ENCODE results near the gene CZIB. TPM values are rescaled to one million over a fixed set of nuclear protein-coding genes. Genes with fewer than 3 reads are reported as not detected.
"Not testable (repeated sequence)": the region's sequence is repeated elsewhere in the genome, so short reads cannot be mapped to it uniquely, and the experiment has no call there.

Gene CZIB
- total and polyA plus RNA-seq, 2 of the 4 experiments (the other 2 are of a cell fraction), result 41.0 to 58.9 TPM

DNA sequence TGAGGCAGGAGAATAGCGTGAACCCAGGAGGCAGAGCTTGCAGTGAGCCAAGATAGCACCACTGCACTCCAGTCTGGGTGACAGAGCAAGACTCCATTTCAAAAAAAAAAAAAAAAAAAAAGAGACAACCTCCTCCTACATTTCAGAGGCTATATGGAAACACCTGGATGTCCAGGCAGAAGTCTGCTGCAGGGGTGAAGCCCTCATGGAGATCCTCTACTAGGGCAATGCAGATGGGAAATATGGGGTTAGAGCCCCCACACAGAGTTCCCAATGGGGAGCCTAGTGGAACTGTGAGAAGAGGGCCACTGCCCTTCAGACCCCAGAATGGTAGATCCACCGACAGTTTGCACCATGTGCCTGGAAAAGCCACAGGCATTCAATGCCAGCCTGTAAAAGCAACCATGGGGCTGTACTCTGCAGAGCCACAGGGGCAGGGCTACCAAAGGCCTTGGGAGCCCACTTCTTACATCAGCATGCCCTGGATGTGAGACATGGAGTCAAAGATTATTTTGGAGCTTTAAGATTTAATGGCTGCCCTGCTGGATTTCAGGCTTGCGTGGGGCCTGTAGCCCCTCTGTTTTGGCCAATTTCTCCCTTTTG lies 14.2 kb downstream of the CZIB start:
- H4K5ac ChIP-seq (ENCODE audit: low read depth, low read length); H2BK5ac ChIP-seq (ENCODE audit: low read depth, low read length, poor library complexity, severe bottlenecking); H2AK9ac ChIP-seq (replicated peaks; ENCODE audit: low read depth, low read length, poor library complexity); H3K27ac ChIP-seq (ENCODE audit: insufficient read depth, low read length); H4K8ac ChIP-seq (ENCODE audit: low read depth in 2 of 2, low read length in 2 of 2); in situ Hi-C loops (cut with MboI; ENCODE audit: low sequenced_read_pairs); H4K20me1 ChIP-seq (ENCODE audit: insufficient read depth, low read length); H3K14ac ChIP-seq (replicated peaks; ENCODE audit: low read depth, low read length); H3K23ac ChIP-seq (ENCODE audit: low read depth, low read length); H4K91ac ChIP-seq (ENCODE audit: insufficient read depth, low read depth, low read length); DNase-seq; ATAC-seq (ENCODE audit: low read depth); intact Hi-C loops (cut with micrococcal nuclease); POLR2A ChIA-PET (ENCODE audit: unreplicated experiment); H3K9me3 ChIP-seq (ENCODE audit: control insufficient read depth, insufficient read depth, low read length); H2BK120ac ChIP-seq (ENCODE audit: low read depth, low read length); H2BK20ac ChIP-seq (ENCODE audit: low read depth, low read length); H2AFZ ChIP-seq (replicated peaks; ENCODE audit: low read length, poor library complexity); dilution Hi-C loops (cut with HindIII; ENCODE audit: low sequenced_read_pairs, unreplicated experiment); H3K4me3 ChIP-seq (ENCODE audit: insufficient read depth, low read depth, low read length); H3K4ac ChIP-seq (ENCODE audit: low read depth, low read length); H3K56ac ChIP-seq (ENCODE audit: extremely low read depth, insufficient read depth, low read length); BruUV-seq (replicated peaks); H3K27me3 ChIP-seq (ENCODE audit: control insufficient read depth, insufficient read depth, low read length); CTCF ChIA-PET; H3K9ac ChIP-seq (ENCODE audit: low read depth, low read length); H2BK15ac ChIP-seq (ENCODE audit: low read depth, low read length); H3K79me1 ChIP-seq (ENCODE audit: low read depth in 1 of 2, low read length in 2 of 2); H2AK5ac ChIP-seq (ENCODE audit: low read depth, low read length); H3K9me1 ChIP-seq (ENCODE audit: insufficient read depth, low read length); H3K18ac ChIP-seq (ENCODE audit: low read depth, low read length); H3K4me1 ChIP-seq (ENCODE audit: control insufficient read depth, insufficient read depth, low read length); H3K4me2 ChIP-seq (ENCODE audit: low read depth, low read length): not testable (repeated sequence)
- WGBS, 2 experiments (ENCODE audit: extremely low coverage in 2 of 2, insufficient read length in 1 of 2), result 100% methylated on average over 1 of the region's 3 CpGs; no CpG with 5 or more reads in 1 of the 2 experiments
- peaks cover 53% of the 10 kb centered on the region for H3K36me3 ChIP-seq (ENCODE audit: control insufficient read depth, insufficient read depth, low read length)

DNA sequence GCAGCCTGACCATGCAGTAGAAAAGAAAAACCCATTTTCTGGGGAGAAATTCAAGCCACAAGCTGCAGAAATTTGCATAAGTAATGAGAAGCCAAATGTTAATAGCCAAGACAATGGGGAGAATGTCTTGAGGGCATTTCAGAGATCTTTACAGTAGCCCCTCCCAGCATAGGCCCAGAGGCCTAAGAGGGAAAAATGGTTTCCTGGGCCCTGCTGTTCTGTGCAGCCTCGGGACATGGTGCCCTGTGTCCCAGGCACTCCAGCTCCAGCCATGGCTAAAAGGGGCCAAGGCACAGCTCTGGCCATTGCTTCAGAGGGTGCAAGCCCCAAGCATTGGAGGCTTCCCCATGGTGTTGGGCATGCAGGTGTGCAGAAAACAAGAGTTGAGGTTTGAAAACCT lies 14.9 kb downstream of the CZIB start:
- H3K56ac ChIP-seq (ENCODE audit: extremely low read depth, insufficient read depth, low read length); POLR2A ChIA-PET (ENCODE audit: unreplicated experiment); H2BK20ac ChIP-seq (ENCODE audit: low read depth, low read length); H3K9ac ChIP-seq (ENCODE audit: low read depth, low read length); H3K4me3 ChIP-seq (ENCODE audit: insufficient read depth, low read depth, low read length); H3K14ac ChIP-seq (replicated peaks; ENCODE audit: low read depth, low read length); in situ Hi-C loops (cut with MboI; ENCODE audit: low sequenced_read_pairs); H3K4me2 ChIP-seq (ENCODE audit: low read depth, low read length); H2BK5ac ChIP-seq (ENCODE audit: low read depth, low read length, poor library complexity, severe bottlenecking); ATAC-seq (ENCODE audit: low read depth); BruUV-seq (replicated peaks); H4K91ac ChIP-seq (ENCODE audit: insufficient read depth, low read depth, low read length); DNase-seq; H3K23ac ChIP-seq (ENCODE audit: low read depth, low read length); H4K20me1 ChIP-seq (ENCODE audit: insufficient read depth, low read length); H3K27ac ChIP-seq (ENCODE audit: insufficient read depth, low read length); H2AFZ ChIP-seq (replicated peaks; ENCODE audit: low read length, poor library complexity); H4K8ac ChIP-seq (ENCODE audit: low read depth in 2 of 2, low read length in 2 of 2); H3K9me3 ChIP-seq (ENCODE audit: control insufficient read depth, insufficient read depth, low read length); dilution Hi-C loops (cut with HindIII; ENCODE audit: low sequenced_read_pairs, unreplicated experiment); H3K27me3 ChIP-seq (ENCODE audit: control insufficient read depth, insufficient read depth, low read length); H3K18ac ChIP-seq (ENCODE audit: low read depth, low read length); H2BK15ac ChIP-seq (ENCODE audit: low read depth, low read length); H2AK9ac ChIP-seq (replicated peaks; ENCODE audit: low read depth, low read length, poor library complexity); H2BK120ac ChIP-seq (ENCODE audit: low read depth, low read length); H2AK5ac ChIP-seq (ENCODE audit: low read depth, low read length); intact Hi-C loops (cut with micrococcal nuclease); H3K4ac ChIP-seq (ENCODE audit: low read depth, low read length); H3K9me1 ChIP-seq (ENCODE audit: insufficient read depth, low read length); H3K4me1 ChIP-seq (ENCODE audit: control insufficient read depth, insufficient read depth, low read length); CTCF ChIA-PET; H4K5ac ChIP-seq (ENCODE audit: low read depth, low read length): not testable (repeated sequence)
- Histone ChIP-seq H3K79me1 (ENCODE audit: low read depth in 1 of 2, low read length in 2 of 2) (peaks cover 9 to 12% of the 10 kb centered on the region in 2 experiments), H3K36me3 (ENCODE audit: control insufficient read depth, insufficient read depth, low read length) (peaks cover 52% of the 10 kb centered on the region)
- no CpG with 5 or more reads among the region's 1 CpG for WGBS, 2 experiments (ENCODE audit: extremely low coverage in 2 of 2, insufficient read length in 1 of 2)

Measured in IMR-90 (cell line).